Measurements from ENCODE around the gene RBM34. TPM values are rescaled to one million over a fixed set of nuclear protein-coding genes. Genes with fewer than 3 reads are reported as not detected.

RBM34 gene
- total RNA-seq = 62.3 and 74.5 TPM in 2 replicates

GRCh38 chr1:235160957-235161684 is at the start of gene RBM34:
Gene RBM34 (minus strand): TSS chr1:235161250. CDS start chr1:235161226, 24 bp downstream.

GRCh38 chr1:235128456-235129328 is 32.4 kb downstream of the RBM34 start, which contains the start of gene TOMM20:
Gene TOMM20 (minus strand): TSS chr1:235128837. CDS start chr1:235128715, 122 bp downstream.

Other genes with a start within 250 kb of the RBM34 start
- gene TOMM20, start 32.4 kb downstream of the RBM34 start, total RNA-seq = 99.5 and 129 TPM in 2 replicates
- 26.7 and 37.6 TPM in 2 replicates for gene ARID4B, start 166.9 kb upstream of the RBM34 start, total RNA-seq
- gene GGPS1, start 167.3 kb upstream of the RBM34 start, total RNA-seq = 31.1 and 40.3 TPM in 2 replicates
- gene TBCE, start 206.2 kb upstream of the RBM34 start, total RNA-seq = 17.4 and 26.7 TPM in 2 replicates